Muscle of arm (tissue), 12 donors: Measurements from ENCODE around the gene PRDX5. TPM values are rescaled to one million over a fixed set of nuclear protein-coding genes. Genes with fewer than 3 reads are reported as not detected.
"Not testable (repeated sequence)": the region's sequence is repeated elsewhere in the genome, so short reads cannot be mapped to it uniquely, and the experiment has no call there.

Experiments
- DNase-seq: peaks from one replicate; pipeline ENCODE4 v3.0.0-alpha.2; 2013
- polyA plus RNA-seq, 12 donors: library from polyadenylated mRNA; unstranded; fragments of 120-200 nt; gene quantifications; one replicate each; pipeline ENCODE4 v1.2.1, GENCODE V29; 2013; ENCODE audit not compliant: insufficient read length in 12 of 12

The PRDX5 gene
- polyA plus RNA-seq, 12 donors = 107 to 165 (median 124) TPM; not detected in 1

GRCh38 chr11:64321533-64321932, 3.6 kb downstream of the PRDX5 start:
- DNase-seq = no peak

- no peak for DNase-seq
Observed at GRCh38 chr11:64322925-64323260, 5.0 kb downstream of the PRDX5 start.

GRCh38 chr11:64323373-64323772, 5.5 kb downstream of the PRDX5 start:
- DNase-seq = no peak

GRCh38 chr11:64323984-64324383, 6.1 kb downstream of the PRDX5 start:
- not testable (repeated sequence) for DNase-seq

- no peak for DNase-seq
Observed at GRCh38 chr11:64324692-64325469, 7.0 kb downstream of the PRDX5 start.

GRCh38 chr11:64327375-64327774, 9.5 kb downstream of the PRDX5 start:
- DNase-seq = no peak

GRCh38 chr11:64327993-64328392, 10.1 kb downstream of the PRDX5 start:
- DNase-seq = no peak

GRCh38 chr11:64330888-64331287, 13.0 kb downstream of the PRDX5 start:
- no peak for DNase-seq

GRCh38 chr11:64331569-64332371, 13.8 kb downstream of the PRDX5 start:
- no peak for DNase-seq

- DNase-seq = no peak
Observed at GRCh38 chr11:64333556-64333955, 15.6 kb downstream of the PRDX5 start.

GRCh38 chr11:64334764-64335735, 17.1 kb downstream of the PRDX5 start:
- DNase-seq = no peak

GRCh38 chr11:64337538-64338249, 19.8 kb downstream of the PRDX5 start:
- no peak for DNase-seq

- no peak for DNase-seq
Observed at GRCh38 chr11:64338716-64339115, 20.8 kb downstream of the PRDX5 start.

GRCh38 chr11:64339286-64339685, 21.4 kb downstream of the PRDX5 start:
- no peak for DNase-seq

- DNase-seq = no peak
Observed at GRCh38 chr11:64339754-64340408, 22.0 kb downstream of the PRDX5 start, which contains the start of gene CCDC88B. Gene CCDC88B, plus strand, starts transcription at chr11:64340204. Its CDS starts 63 bp downstream, at chr11:64340267.

GRCh38 chr11:64340671-64341335, 22.9 kb downstream of the PRDX5 start:
- no peak for DNase-seq

GRCh38 chr11:64341429-64341828, 23.5 kb downstream of the PRDX5 start:
- no peak for DNase-seq

GRCh38 chr11:64341851-64342791, 24.2 kb downstream of the PRDX5 start:
- peak; percentile 63 for DNase-seq
